Hippocampal formation (tissue), 2 donors: ENCODE results near the gene ITPKC.
A peak's percentile ranks its signal among the peaks of the same experiment; 100 is the strongest.
"Not testable (repeated sequence)": the region's sequence is repeated elsewhere in the genome, so short reads cannot be mapped to it uniquely, and the experiment has no call there.

ENCODE experiments used
- DNase-seq, 2 donors: peaks; one replicate each; lab custom pipeline; 2025; lab: John Stamatoyannopoulos, UW

ITPKC gene

GRCh38 chr19:40716031-40716481 is 856 bp upstream of the ITPKC start:
- DNase-seq: no peak

DNA sequence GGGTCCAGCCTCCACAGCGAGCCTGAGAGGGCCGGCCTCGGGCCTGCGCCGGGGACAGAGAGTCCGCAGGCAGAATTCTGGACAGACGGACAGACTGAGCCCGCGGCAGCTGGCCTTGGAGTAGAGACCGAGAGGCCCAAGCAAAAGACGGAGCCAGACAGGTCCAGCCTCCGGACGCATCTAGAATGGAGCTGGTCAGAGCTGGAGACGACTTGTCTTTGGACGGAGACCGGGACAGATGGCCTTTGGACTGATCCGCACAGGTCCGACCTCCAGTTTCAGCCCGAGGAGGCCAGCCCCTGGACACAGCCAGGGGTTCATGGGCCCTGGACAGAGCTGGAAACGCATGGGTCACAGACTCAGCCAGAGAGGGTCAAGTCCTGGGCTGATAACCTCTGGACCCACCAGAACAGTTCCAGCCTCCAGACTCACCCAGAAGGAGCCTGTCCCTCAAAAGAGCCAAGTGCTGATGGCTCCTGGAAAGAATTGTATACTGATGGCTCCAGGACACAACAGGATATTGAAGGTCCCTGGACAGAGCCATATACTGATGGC is 490 bp downstream of the ITPKC start:
- no peak for DNase-seq

DNA sequence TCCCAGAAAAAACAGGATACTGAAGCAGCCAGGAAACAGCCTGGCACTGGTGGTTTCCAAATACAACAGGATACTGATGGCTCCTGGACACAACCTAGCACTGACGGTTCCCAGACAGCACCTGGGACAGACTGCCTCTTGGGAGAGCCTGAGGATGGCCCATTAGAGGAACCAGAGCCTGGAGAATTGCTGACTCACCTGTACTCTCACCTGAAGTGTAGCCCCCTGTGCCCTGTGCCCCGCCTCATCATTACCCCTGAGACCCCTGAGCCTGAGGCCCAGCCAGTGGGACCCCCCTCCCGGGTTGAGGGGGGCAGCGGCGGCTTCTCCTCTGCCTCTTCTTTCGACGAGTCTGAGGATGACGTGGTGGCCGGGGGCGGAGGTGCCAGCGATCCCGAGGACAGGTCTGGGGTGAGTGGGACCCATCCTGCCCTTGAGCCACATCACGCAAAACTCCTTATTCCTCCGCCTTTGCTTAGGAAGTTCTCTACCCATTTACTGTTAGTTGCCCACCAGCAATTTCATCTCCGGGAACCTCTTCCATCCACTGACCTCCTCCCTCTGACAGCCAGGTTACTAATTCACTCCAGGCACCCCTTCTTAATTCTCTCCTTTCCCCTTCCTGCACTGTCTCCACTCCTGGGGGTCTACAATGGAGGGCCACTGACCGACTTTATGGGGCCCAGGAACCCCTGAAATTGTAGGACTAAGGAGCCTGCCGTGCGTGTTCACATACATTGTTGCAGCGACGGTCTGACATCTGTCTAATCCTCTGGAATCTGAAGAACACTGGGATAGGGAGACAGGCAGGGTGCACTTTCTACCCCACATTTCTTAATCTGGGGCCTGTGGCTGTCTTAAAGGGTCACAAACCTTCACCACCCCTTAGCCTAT is 1.2 kb downstream of the ITPKC start:
- DNase-seq: no peak

- DNase-seq: peak in 1 of 2 donors; percentile 20
Measured at GRCh38 chr19:40718774-40719391, 2.0 kb downstream of the ITPKC start.

DNA sequence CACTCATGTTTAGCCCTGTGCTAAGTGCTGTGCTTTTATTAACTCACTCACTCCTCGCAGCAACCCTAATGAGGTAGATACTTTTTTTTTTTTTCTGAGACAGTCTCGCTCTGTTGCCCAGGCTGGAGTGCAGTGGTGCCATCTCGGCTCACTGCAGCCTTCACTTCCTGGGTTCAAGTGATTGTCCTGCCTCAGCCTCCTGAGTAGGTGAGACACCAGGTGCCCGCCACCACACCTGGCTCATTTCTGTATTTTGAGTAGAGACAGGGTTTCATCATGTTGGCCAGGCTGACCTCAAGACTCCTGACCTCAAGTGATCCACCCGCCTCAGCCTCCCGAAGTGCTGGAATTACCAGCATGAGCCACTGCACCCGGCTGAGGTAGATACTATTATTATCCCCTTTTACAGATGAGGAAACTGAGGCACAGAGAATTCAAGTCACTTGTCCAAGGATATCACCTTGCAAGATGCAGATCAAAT is 2.5 kb downstream of the ITPKC start:
- no peak for DNase-seq

DNA sequence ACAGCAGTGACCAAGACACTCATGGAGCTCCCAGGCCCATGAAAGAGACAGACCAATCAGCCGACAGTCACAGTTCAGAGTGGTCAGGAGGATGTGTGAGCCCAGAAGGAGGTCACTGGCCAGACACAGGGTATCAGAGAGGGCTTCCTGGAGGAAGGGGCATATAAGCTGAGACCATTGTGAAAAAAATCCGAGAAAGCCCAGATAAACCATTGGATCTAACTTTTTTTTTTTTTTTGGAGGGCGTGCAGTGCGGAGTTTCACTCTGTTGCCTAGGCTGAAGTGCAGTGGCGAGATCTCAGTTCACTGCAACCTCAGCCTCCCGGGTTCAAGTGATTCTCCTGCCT is 4.2 kb downstream of the ITPKC start:
- no peak for DNase-seq

- no peak for DNase-seq
Measured at GRCh38 chr19:40721936-40722661, 5.2 kb downstream of the ITPKC start.

DNA sequence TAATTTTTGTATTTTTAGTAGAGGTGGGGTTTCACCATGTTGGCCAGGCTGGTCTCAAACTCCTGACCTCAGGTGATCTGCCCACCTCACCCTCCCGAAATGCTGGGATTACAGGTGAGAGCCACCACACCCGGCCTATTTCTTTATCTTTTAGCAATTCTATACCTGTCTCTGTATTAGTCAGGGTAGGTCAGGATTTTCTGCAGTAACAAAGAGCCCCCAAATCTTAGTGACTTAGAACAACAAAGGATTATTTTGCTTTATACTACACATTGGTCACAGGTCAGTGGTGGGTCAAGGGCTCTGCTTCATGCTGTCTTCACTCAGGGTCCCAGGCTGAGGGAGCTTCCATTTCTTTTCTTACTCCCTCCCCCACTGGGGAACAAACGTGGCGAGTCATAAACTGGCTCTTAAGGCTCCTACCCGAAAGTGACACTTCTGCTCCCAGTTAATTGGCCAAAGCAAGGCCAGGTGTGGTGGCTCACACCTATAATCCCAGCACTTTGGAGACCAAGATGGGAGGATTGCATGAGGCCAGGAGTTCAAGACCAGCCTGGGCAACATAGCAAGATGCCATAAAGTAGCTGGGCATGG is 6.8 kb downstream of the ITPKC start:
- DNase-seq: no peak

GRCh38 chr19:40724315-40724714 is 7.4 kb downstream of the ITPKC start:
- no peak for DNase-seq

DNA sequence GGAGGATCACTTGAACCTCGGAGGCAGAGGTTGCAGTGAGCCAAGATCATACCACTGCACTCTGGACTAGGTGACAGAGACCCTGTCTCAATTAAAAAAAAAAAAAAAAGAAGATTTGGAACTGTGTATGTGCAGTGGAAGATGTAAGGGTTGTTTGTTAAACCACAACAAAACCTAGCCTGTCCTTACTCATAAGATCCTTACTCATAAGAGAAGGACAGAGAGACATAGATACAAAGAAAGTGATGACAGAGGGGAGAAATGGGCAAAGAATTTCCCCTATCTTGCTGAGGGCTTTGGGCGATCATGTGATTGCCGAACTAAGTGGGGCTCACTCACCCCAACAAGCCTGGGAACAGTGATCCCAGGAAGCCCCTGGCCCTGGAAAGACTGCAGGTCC is 7.9 kb downstream of the ITPKC start:
- no peak for DNase-seq

GRCh38 chr19:40726279-40726678 is 9.4 kb downstream of the ITPKC start:
- DNase-seq: no peak

DNA sequence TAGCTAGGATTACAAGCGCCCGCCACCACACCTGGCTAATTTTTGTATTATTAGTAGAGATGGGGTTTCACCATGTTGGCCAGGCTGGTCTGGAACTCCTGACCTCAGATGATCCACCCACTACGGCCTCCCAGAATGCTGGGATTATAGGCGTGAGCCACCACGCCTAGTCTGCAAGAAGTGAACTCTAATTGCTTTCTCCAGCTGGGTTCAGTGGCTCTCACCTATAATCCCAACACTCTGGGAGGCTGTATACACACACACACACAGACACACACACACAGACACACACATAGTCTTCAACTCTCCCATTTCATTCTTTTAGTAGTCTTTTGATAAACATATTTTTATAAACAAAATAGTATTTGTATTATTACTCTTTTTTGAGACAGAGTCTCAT is 13.2 kb downstream of the ITPKC start:
- DNase-seq: not testable (repeated sequence)

GRCh38 chr19:40732304-40732703 is 15.4 kb downstream of the ITPKC start:
- DNase-seq: not testable (repeated sequence)

DNA sequence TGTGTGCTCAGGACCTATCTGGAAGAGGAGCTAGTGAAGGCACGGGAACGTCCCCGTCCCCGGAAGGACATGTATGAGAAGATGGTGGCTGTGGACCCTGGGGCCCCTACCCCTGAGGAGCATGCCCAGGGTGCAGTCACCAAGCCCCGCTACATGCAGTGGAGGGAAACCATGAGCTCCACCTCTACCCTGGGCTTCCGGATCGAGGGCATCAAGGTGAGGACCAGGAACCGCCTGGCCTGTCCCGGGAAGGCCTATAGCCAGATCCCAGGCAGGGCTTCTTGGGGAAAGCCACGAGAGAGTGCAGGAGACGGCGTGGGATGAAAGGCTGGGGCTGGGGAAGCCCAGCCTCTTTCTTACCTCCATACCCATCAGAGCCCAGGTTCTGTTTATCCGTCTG is 16.2 kb downstream of the ITPKC start:
- no peak for DNase-seq

- no peak for DNase-seq
Measured at GRCh38 chr19:40735013-40735771, 18.3 kb downstream of the ITPKC start.

- DNase-seq: no peak
Measured at GRCh38 chr19:40736661-40737060, 19.7 kb downstream of the ITPKC start.

- DNase-seq: no peak
Measured at GRCh38 chr19:40737102-40737644, 20.3 kb downstream of the ITPKC start.

GRCh38 chr19:40739030-40739839 is 22.3 kb downstream of the ITPKC start:
- no peak for DNase-seq

- DNase-seq: no peak
Measured at GRCh38 chr19:40739871-40740703, 23.2 kb downstream of the ITPKC start.
